ENCODE results near the gene ATP8A2.

Gene ATP8A2

DNA sequence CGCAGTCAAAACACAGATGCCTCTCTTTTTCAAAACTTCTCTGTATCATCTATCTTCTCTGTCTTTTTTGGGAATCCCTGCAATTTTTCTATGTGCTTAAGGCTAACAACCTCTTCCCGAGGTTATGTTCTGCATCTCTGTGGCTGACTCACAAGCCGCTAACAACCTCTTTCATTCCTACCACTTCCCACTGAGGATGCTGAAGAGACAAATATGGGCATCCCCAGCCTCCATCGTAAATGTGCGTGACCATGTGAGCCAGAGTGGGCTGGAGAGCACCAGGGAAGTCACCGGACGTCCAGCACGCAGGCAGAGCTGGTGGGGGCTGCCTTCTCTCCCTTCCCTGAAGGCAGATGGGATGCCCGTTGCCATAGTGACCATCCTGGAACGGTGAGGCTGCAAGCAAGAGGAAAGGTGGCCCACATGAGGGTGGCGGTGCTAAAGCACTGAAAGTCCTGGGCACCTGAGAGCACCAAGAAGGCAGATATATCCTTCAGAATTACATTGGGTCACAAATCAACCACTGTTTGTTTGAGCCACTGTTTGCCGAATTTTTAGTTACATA, 557.2 kb downstream of the ATP8A2 start:
- no peak overlapping the region for H3K9ac ChIP-seq (ENCODE audit: low read depth, low read length)
- H3K4me1 ChIP-seq (ENCODE audit: control insufficient read depth, insufficient read depth, low read length) = peaks cover 2% of the 10 kb centered on the region
- no peaks in the 10 kb centered on the region for H3K27me3 ChIP-seq (ENCODE audit: control insufficient read depth, insufficient read depth, low read length)
- H3K4me3 ChIP-seq (ENCODE audit: low read depth, low read length) = no peak overlapping the region
- no peaks in the 10 kb centered on the region for H3K9me3 ChIP-seq (ENCODE audit: control insufficient read depth, insufficient read depth, low read length)
- H3K36me3 ChIP-seq (ENCODE audit: control insufficient read depth, insufficient read depth, low read length) = no peaks in the 10 kb centered on the region

DNA sequence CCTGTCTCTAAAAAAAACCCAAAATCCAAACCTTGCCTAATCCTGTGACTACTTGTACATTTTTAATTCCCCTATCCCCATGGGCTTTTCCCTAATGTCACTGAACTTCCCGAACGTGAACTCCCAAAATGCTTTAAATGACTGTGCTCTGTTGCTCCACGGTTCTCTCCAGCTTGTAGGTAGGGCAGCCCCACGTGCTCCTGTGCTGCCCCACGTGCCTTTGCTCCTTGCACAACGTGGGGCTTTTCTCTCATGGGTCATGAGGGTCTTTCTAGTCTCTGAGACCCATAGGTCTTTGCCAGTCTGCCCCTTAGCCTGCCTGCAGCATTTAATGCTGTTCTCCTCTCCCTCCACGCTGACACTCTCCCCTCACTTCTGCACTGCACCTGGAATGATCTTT, 558.0 kb downstream of the ATP8A2 start:
- Histone ChIP-seq H3K9ac (ENCODE audit: low read depth, low read length) (no peak overlapping the region), H3K36me3 (ENCODE audit: control insufficient read depth, insufficient read depth, low read length) (no peaks in the 10 kb centered on the region), H3K27me3 (ENCODE audit: control insufficient read depth, insufficient read depth, low read length) (no peaks in the 10 kb centered on the region), H3K4me3 (ENCODE audit: low read depth, low read length) (no peak overlapping the region), H3K4me1 (ENCODE audit: control insufficient read depth, insufficient read depth, low read length) (peaks cover 2% of the 10 kb centered on the region), H3K9me3 (ENCODE audit: control insufficient read depth, insufficient read depth, low read length) (no peaks in the 10 kb centered on the region)

GRCh38 chr13:25930653-25931052, 558.9 kb downstream of the ATP8A2 start:
- H3K9ac ChIP-seq (ENCODE audit: low read depth, low read length) = no peak overlapping the region
- no peaks in the 10 kb centered on the region for H3K9me3 ChIP-seq (ENCODE audit: control insufficient read depth, insufficient read depth, low read length)
- H3K4me1 ChIP-seq (ENCODE audit: control insufficient read depth, insufficient read depth, low read length) = peaks cover 2% of the 10 kb centered on the region
- no peak overlapping the region for H3K4me3 ChIP-seq (ENCODE audit: low read depth, low read length)
- no peaks in the 10 kb centered on the region for H3K36me3 ChIP-seq (ENCODE audit: control insufficient read depth, insufficient read depth, low read length)
- H3K27me3 ChIP-seq (ENCODE audit: control insufficient read depth, insufficient read depth, low read length) = no peaks in the 10 kb centered on the region

DNA sequence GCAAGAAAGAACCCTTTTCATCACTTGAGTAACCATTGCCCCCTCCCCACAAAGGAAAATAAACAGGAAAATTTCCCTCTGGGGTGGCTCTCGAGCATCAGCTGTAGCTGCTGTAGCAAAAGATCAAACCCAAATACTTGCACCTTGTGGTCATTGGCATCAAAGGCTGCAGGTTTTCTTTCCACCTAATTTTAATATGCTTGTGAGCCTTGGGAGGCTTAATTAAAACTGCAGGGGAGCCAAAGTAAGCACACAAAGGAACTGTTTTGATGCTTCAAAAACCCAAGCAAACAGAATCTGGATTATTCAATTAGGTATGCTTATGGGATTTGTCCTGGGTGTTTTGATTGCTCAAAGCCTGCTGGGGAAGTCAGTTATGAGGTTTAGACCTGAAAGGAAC, 560.6 kb downstream of the ATP8A2 start:
- no peak overlapping the region for H3K9ac ChIP-seq (ENCODE audit: low read depth, low read length)
- no peaks in the 10 kb centered on the region for H3K27me3 ChIP-seq (ENCODE audit: control insufficient read depth, insufficient read depth, low read length)
- peaks cover 2% of the 10 kb centered on the region for H3K4me1 ChIP-seq (ENCODE audit: control insufficient read depth, insufficient read depth, low read length)
- no peaks in the 10 kb centered on the region for H3K9me3 ChIP-seq (ENCODE audit: control insufficient read depth, insufficient read depth, low read length)
- H3K4me3 ChIP-seq (ENCODE audit: low read depth, low read length) = no peak overlapping the region
- no peaks in the 10 kb centered on the region for H3K36me3 ChIP-seq (ENCODE audit: control insufficient read depth, insufficient read depth, low read length)

GRCh38 chr13:25933520-25933919, 561.7 kb downstream of the ATP8A2 start:
- H3K27me3 ChIP-seq (ENCODE audit: control insufficient read depth, insufficient read depth, low read length) = no peaks in the 10 kb centered on the region
- H3K9me3 ChIP-seq (ENCODE audit: control insufficient read depth, insufficient read depth, low read length) = no peaks in the 10 kb centered on the region
- H3K36me3 ChIP-seq (ENCODE audit: control insufficient read depth, insufficient read depth, low read length) = no peaks in the 10 kb centered on the region
- H3K4me1 ChIP-seq (ENCODE audit: control insufficient read depth, insufficient read depth, low read length) = peaks cover 2% of the 10 kb centered on the region
- no peak overlapping the region for H3K4me3 ChIP-seq (ENCODE audit: low read depth, low read length)
- H3K9ac ChIP-seq (ENCODE audit: low read depth, low read length) = no peak overlapping the region

- Histone ChIP-seq H3K9ac (ENCODE audit: low read depth, low read length) (no peak overlapping the region), H3K4me3 (ENCODE audit: low read depth, low read length) (no peak overlapping the region), H3K4me1 (ENCODE audit: control insufficient read depth, insufficient read depth, low read length) (peaks cover 2% of the 10 kb centered on the region), H3K9me3 (ENCODE audit: control insufficient read depth, insufficient read depth, low read length) (no peaks in the 10 kb centered on the region), H3K27me3 (ENCODE audit: control insufficient read depth, insufficient read depth, low read length) (no peaks in the 10 kb centered on the region), H3K36me3 (ENCODE audit: control insufficient read depth, insufficient read depth, low read length) (no peaks in the 10 kb centered on the region)
These were observed 562.4 kb downstream of the ATP8A2 start for GRCh38 chr13:25934127-25934526.

DNA sequence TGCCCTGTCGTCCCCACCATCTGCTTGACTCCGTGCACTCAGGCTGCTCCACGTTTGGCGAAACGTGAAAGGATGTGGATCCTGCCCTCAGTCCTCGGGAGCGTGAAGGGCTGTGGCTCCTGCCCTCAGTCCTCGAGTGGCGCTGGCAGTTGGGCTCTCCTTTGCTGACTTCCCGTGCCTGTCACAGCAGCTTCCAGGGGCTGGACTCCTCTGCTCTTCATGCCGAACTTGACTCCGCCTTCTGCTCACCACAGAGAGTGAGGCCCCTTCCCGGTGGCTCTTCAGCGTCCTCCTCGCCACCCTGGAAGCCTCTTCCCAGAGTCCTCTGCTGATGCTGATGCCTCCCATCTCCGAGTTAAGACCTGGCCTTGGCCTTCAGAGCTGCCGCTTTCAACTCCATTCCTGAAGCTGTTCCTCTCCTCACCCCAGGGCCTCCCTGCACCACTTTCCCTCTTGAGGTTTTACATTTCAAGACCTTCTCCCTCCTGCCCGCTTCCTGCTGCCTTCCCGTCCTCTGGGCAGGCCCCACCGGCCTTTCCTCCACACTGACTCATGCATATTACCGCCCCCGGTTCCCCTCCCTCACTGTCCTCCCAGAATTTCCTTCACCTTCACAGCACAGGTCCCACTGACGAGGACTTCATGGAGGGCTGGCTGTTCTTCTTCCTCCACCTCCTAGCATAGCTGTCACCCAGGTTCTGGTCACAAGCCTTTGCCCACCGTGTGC, 568.4 kb downstream of the ATP8A2 start:
- no peak overlapping the region for H3K9ac ChIP-seq (ENCODE audit: low read depth, low read length)
- no peaks in the 10 kb centered on the region for H3K9me3 ChIP-seq (ENCODE audit: control insufficient read depth, insufficient read depth, low read length)
- H3K4me1 ChIP-seq (ENCODE audit: control insufficient read depth, insufficient read depth, low read length) = no peaks in the 10 kb centered on the region
- H3K4me3 ChIP-seq (ENCODE audit: low read depth, low read length) = no peak overlapping the region
- no peaks in the 10 kb centered on the region for H3K27me3 ChIP-seq (ENCODE audit: control insufficient read depth, insufficient read depth, low read length)
- no peaks in the 10 kb centered on the region for H3K36me3 ChIP-seq (ENCODE audit: control insufficient read depth, insufficient read depth, low read length)

- H3K4me3 ChIP-seq (ENCODE audit: low read depth, low read length) = no peak overlapping the region
- H3K9ac ChIP-seq (ENCODE audit: low read depth, low read length) = no peak overlapping the region
These were observed 571.3 kb downstream of the ATP8A2 start for GRCh38 chr13:25943081-25943480.

DNA sequence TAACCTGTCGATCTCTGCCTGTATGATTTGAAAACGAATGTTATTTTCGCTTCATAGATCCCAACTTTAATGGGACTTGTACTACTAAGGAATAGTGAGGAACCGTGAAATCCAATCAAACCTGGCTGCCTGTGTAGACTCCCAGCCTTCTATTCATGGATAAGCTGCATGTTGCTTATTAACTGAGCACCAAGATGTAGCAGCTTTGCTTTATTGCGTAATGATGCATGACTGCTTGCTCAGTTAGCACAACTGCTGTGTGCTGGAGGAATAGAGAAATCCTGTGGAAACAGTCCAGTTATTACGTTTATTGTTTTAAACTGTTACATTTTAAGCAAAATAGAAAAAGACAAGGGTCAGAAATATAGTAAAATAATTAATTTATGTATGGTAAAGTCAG, 571.9 kb downstream of the ATP8A2 start:
- H3K4me3 ChIP-seq (ENCODE audit: low read depth, low read length) = no peak overlapping the region
- H3K36me3 ChIP-seq (ENCODE audit: control insufficient read depth, insufficient read depth, low read length) = no peaks in the 10 kb centered on the region
- no peaks in the 10 kb centered on the region for H3K27me3 ChIP-seq (ENCODE audit: control insufficient read depth, insufficient read depth, low read length)
- no peaks in the 10 kb centered on the region for H3K9me3 ChIP-seq (ENCODE audit: control insufficient read depth, insufficient read depth, low read length)
- H3K9ac ChIP-seq (ENCODE audit: low read depth, low read length) = no peak overlapping the region
- no peaks in the 10 kb centered on the region for H3K4me1 ChIP-seq (ENCODE audit: control insufficient read depth, insufficient read depth, low read length)

More at GRCh38 chr13:25943081-25943480, 571.3 kb downstream of the ATP8A2 start:
- no peaks in the 10 kb centered on the region for H3K4me1 ChIP-seq (ENCODE audit: control insufficient read depth, insufficient read depth, low read length)
- no peaks in the 10 kb centered on the region for H3K36me3 ChIP-seq (ENCODE audit: control insufficient read depth, insufficient read depth, low read length)
- no peaks in the 10 kb centered on the region for H3K9me3 ChIP-seq (ENCODE audit: control insufficient read depth, insufficient read depth, low read length)
- no peaks in the 10 kb centered on the region for H3K27me3 ChIP-seq (ENCODE audit: control insufficient read depth, insufficient read depth, low read length)

GRCh38 chr13:25945596-25945995, 573.8 kb downstream of the ATP8A2 start:
- H3K9me3 ChIP-seq (ENCODE audit: control insufficient read depth, insufficient read depth, low read length) = no peaks in the 10 kb centered on the region
- H3K27me3 ChIP-seq (ENCODE audit: control insufficient read depth, insufficient read depth, low read length) = no peaks in the 10 kb centered on the region
- no peaks in the 10 kb centered on the region for H3K36me3 ChIP-seq (ENCODE audit: control insufficient read depth, insufficient read depth, low read length)
- H3K4me1 ChIP-seq (ENCODE audit: control insufficient read depth, insufficient read depth, low read length) = no peaks in the 10 kb centered on the region
- H3K4me3 ChIP-seq (ENCODE audit: low read depth, low read length) = no peak overlapping the region
- no peak overlapping the region for H3K9ac ChIP-seq (ENCODE audit: low read depth, low read length)

DNA sequence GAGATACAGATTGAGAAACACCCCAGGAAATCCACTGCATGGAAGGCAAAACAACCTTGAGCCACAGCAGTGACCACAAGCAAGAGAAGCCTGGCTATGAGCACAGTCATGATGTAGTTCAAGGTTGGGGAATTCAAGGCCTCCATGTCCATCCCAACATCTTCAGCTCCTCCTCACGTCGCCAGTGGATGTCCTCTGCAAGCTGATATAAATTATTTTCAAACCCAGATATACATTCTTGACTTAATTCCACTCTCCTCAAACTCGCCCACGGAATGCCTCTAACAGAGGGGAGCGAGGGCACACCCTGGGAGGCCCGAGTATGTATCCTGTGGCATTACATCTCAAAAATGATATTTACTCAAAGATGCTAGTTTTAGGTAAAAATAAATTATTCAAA, 574.5 kb downstream of the ATP8A2 start:
- no peaks in the 10 kb centered on the region for H3K4me1 ChIP-seq (ENCODE audit: control insufficient read depth, insufficient read depth, low read length)
- H3K4me3 ChIP-seq (ENCODE audit: low read depth, low read length) = no peak overlapping the region
- no peaks in the 10 kb centered on the region for H3K27me3 ChIP-seq (ENCODE audit: control insufficient read depth, insufficient read depth, low read length)
- peaks cover 6% of the 10 kb centered on the region for H3K9me3 ChIP-seq (ENCODE audit: control insufficient read depth, insufficient read depth, low read length)
- no peaks in the 10 kb centered on the region for H3K36me3 ChIP-seq (ENCODE audit: control insufficient read depth, insufficient read depth, low read length)
- no peak overlapping the region for H3K9ac ChIP-seq (ENCODE audit: low read depth, low read length)

- Histone ChIP-seq H3K4me3 (ENCODE audit: low read depth, low read length) (no peak overlapping the region), H3K27me3 (ENCODE audit: control insufficient read depth, insufficient read depth, low read length) (no peaks in the 10 kb centered on the region), H3K36me3 (ENCODE audit: control insufficient read depth, insufficient read depth, low read length) (no peaks in the 10 kb centered on the region), H3K9me3 (ENCODE audit: control insufficient read depth, insufficient read depth, low read length) (peaks cover 7% of the 10 kb centered on the region), H3K4me1 (ENCODE audit: control insufficient read depth, insufficient read depth, low read length) (no peaks in the 10 kb centered on the region), H3K9ac (ENCODE audit: low read depth, low read length) (no peak overlapping the region)
These were observed 577.1 kb downstream of the ATP8A2 start for GRCh38 chr13:25948910-25949309.

All from iPS-15b (cell line).